ENCODE results near the gene KIF5A.

KIF5A gene

GRCh38 chr12:57614178-57614947 lies 64.5 kb downstream of the KIF5A start:
- Histone ChIP-seq H3K4me3 (ENCODE audit: low read length) (peak overlapping the region; percentile 42), H3K36me3 (ENCODE audit: control insufficient read depth, low read length) (no peaks in the 10 kb centered on the region), H3K9me3 (ENCODE audit: control insufficient read depth, insufficient read depth, low read length) (no peaks in the 10 kb centered on the region), H3K4me2 (ENCODE audit: low read length) (peak overlapping the region; percentile 59), H3K4me1 (ENCODE audit: control insufficient read depth, low read length) (peaks cover 31% of the 10 kb centered on the region), H3K9me2 (replicated peaks; ENCODE audit: control insufficient read depth, low read length) (no peaks in the 10 kb centered on the region), H3F3A (ENCODE audit: control insufficient read depth, insufficient read depth) (no peaks in the 10 kb centered on the region), H3K27ac (ENCODE audit: low read depth, low read length) (no peak overlapping the region), H3K27me3 (ENCODE audit: control insufficient read depth, low read length) (peaks cover 79% of the 10 kb centered on the region), H3K79me2 (ENCODE audit: control insufficient read depth, low read length) (no peaks in the 10 kb centered on the region), H4K20me1 (ENCODE audit: control insufficient read depth, insufficient read depth, low read depth, low read length) (no peaks in the 10 kb centered on the region)
- TF ChIP-seq EZH2phosphoT487 (IDR thresholded peaks at IDR 0.05; ENCODE audit: borderline replicate concordance, low read length) (no peak; the same call in 1 of the 2 replicates), CTCF (IDR thresholded peaks at IDR 0.05; ENCODE audit: low read depth, low read length, poor library complexity, severe bottlenecking) (no peak)

- Histone ChIP-seq H3K4me1 (ENCODE audit: control insufficient read depth, low read length) (peaks cover 31% of the 10 kb centered on the region), H3K27me3 (ENCODE audit: control insufficient read depth, low read length) (peaks cover 86% of the 10 kb centered on the region)
Measured at GRCh38 chr12:57614948-57615500, 65.2 kb downstream of the KIF5A start.

GRCh38 chr12:57615637-57616036 lies 65.8 kb downstream of the KIF5A start:
- H4K20me1 ChIP-seq (ENCODE audit: control insufficient read depth, insufficient read depth, low read depth, low read length) = peaks cover 3% of the 10 kb centered on the region; the same call in 1 of the 2 replicates
- H3K79me2 ChIP-seq (ENCODE audit: control insufficient read depth, low read length) = no peaks in the 10 kb centered on the region
- H3F3A ChIP-seq (ENCODE audit: control insufficient read depth, insufficient read depth) = no peaks in the 10 kb centered on the region
- H3K27ac ChIP-seq (ENCODE audit: low read depth, low read length) = no peak overlapping the region
- TF ChIP-seq CTCF (IDR thresholded peaks at IDR 0.05; ENCODE audit: low read depth, low read length, poor library complexity, severe bottlenecking) (no peak), EZH2phosphoT487 (IDR thresholded peaks at IDR 0.05; ENCODE audit: borderline replicate concordance, low read length) (no peak)
- H3K4me3 ChIP-seq (ENCODE audit: low read length) = no peak overlapping the region
- H3K27me3 ChIP-seq (ENCODE audit: control insufficient read depth, low read length) = peaks cover 88% of the 10 kb centered on the region
- H3K9me3 ChIP-seq (ENCODE audit: control insufficient read depth, insufficient read depth, low read length) = no peaks in the 10 kb centered on the region
- no peaks in the 10 kb centered on the region for H3K9me2 ChIP-seq (replicated peaks; ENCODE audit: control insufficient read depth, low read length)
- H3K36me3 ChIP-seq (ENCODE audit: control insufficient read depth, low read length) = no peaks in the 10 kb centered on the region
- H3K4me2 ChIP-seq (ENCODE audit: low read length) = no peak overlapping the region
- peaks cover 31% of the 10 kb centered on the region for H3K4me1 ChIP-seq (ENCODE audit: control insufficient read depth, low read length)

More at GRCh38 chr12:57614948-57615500, 65.2 kb downstream of the KIF5A start:
- H3K4me3 ChIP-seq (ENCODE audit: low read length) = no peak overlapping the region
- H3K9me3 ChIP-seq (ENCODE audit: control insufficient read depth, insufficient read depth, low read length) = no peaks in the 10 kb centered on the region
- TF ChIP-seq EZH2phosphoT487 (IDR thresholded peaks at IDR 0.05; ENCODE audit: borderline replicate concordance, low read length) (no peak), CTCF (IDR thresholded peaks at IDR 0.05; ENCODE audit: low read depth, low read length, poor library complexity, severe bottlenecking) (no peak)
- no peaks in the 10 kb centered on the region for H3K79me2 ChIP-seq (ENCODE audit: control insufficient read depth, low read length)
- peaks cover under 1% of the 10 kb centered on the region; the same call in 1 of the 2 replicates for H4K20me1 ChIP-seq (ENCODE audit: control insufficient read depth, insufficient read depth, low read depth, low read length)
- no peaks in the 10 kb centered on the region for H3K36me3 ChIP-seq (ENCODE audit: control insufficient read depth, low read length)
- peak overlapping the region; percentile 59 for H3K4me2 ChIP-seq (ENCODE audit: low read length)
- no peaks in the 10 kb centered on the region for H3K9me2 ChIP-seq (replicated peaks; ENCODE audit: control insufficient read depth, low read length)
- no peak overlapping the region for H3K27ac ChIP-seq (ENCODE audit: low read depth, low read length)
- no peaks in the 10 kb centered on the region for H3F3A ChIP-seq (ENCODE audit: control insufficient read depth, insufficient read depth)
